PFSK-1 (cell line): ENCODE data around the gene UNC93B1.

Source experiments
- FOXP2 ChIP-seq: optimal IDR thresholded peaks from 2 replicates; pipeline ENCODE3; 2011; ENCODE audit warnings: borderline replicate concordance, control low read depth, inconsistent platforms; ENCODE audit not compliant: insufficient read depth; ENCODE audit errors: extremely low read length, extremely low read depth
- POLR2AphosphoS5 ChIP-seq: IDR thresholded peaks from 2 replicates; pipeline ENCODE4 v1.6.1; 2012; ENCODE audit warnings: low read depth, mild to moderate bottlenecking, control low read depth, low read length, moderate library complexity
- SIN3A ChIP-seq: IDR thresholded peaks from 2 replicates; pipeline ENCODE4 v1.6.1; 2012; ENCODE audit warnings: mild to moderate bottlenecking, low read length, moderate library complexity, borderline replicate concordance; ENCODE audit not compliant: insufficient read depth
- TAF1 ChIP-seq: IDR thresholded peaks from 2 replicates; pipeline ENCODE4 v1.6.1; 2012; ENCODE audit warnings: low read length, control low read depth, borderline replicate concordance; ENCODE audit not compliant: insufficient read depth
- TF ChIP-seq, protein P1 (sequence below), 2 experiments: IDR thresholded peaks; 2 replicates each; pipeline versions ENCODE4 v1.6.1 to v1.8.0; 2011 to 2012; ENCODE audit warnings: low read depth in 2 of 2, low read length in 2 of 2, control low read depth in 1 of 2, inconsistent platforms in 1 of 2, mild to moderate bottlenecking in 1 of 2, moderate library complexity in 1 of 2; ENCODE audit not compliant: insufficient read depth in 1 of 2

The UNC93B1 gene

GRCh38 chr11:68030318-68031143 is 26.6 kb upstream of the UNC93B1 start, which contains the start of gene NDUFS8:
Gene NDUFS8 (plus strand): TSS chr11:68030681. CDS start chr11:68032152, 1,471 bp downstream.
- TF ChIP-seq FOXP2 (peak; percentile 37), POLR2AphosphoS5 (peak; percentile 92), TAF1 (peak; percentile 67; the same call in 1 of the 2 replicates), SIN3A (peak; percentile 55; the same call in 1 of the 2 replicates)
- TF ChIP-seq, protein P1, sequence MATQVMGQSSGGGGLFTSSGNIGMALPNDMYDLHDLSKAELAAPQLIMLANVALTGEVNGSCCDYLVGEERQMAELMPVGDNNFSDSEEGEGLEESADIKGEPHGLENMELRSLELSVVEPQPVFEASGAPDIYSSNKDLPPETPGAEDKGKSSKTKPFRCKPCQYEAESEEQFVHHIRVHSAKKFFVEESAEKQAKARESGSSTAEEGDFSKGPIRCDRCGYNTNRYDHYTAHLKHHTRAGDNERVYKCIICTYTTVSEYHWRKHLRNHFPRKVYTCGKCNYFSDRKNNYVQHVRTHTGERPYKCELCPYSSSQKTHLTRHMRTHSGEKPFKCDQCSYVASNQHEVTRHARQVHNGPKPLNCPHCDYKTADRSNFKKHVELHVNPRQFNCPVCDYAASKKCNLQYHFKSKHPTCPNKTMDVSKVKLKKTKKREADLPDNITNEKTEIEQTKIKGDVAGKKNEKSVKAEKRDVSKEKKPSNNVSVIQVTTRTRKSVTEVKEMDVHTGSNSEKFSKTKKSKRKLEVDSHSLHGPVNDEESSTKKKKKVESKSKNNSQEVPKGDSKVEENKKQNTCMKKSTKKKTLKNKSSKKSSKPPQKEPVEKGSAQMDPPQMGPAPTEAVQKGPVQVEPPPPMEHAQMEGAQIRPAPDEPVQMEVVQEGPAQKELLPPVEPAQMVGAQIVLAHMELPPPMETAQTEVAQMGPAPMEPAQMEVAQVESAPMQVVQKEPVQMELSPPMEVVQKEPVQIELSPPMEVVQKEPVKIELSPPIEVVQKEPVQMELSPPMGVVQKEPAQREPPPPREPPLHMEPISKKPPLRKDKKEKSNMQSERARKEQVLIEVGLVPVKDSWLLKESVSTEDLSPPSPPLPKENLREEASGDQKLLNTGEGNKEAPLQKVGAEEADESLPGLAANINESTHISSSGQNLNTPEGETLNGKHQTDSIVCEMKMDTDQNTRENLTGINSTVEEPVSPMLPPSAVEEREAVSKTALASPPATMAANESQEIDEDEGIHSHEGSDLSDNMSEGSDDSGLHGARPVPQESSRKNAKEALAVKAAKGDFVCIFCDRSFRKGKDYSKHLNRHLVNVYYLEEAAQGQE (IDR thresholded peaks at IDR 0.05; ENCODE audit: insufficient read depth in 1 of 2, low read depth in 2 of 2, low read length in 2 of 2): no peak

GRCh38 chr11:68028802-68029545 is 25.1 kb upstream of the UNC93B1 start:
- TF ChIP-seq POLR2AphosphoS5: no peak
- TF ChIP-seq, protein P1 (IDR thresholded peaks at IDR 0.05; ENCODE audit: insufficient read depth in 1 of 2, low read depth in 2 of 2, low read length in 2 of 2): no peak
- TF ChIP-seq TAF1: no peak
- no peak for TF ChIP-seq SIN3A
- TF ChIP-seq FOXP2: no peak

DNA sequence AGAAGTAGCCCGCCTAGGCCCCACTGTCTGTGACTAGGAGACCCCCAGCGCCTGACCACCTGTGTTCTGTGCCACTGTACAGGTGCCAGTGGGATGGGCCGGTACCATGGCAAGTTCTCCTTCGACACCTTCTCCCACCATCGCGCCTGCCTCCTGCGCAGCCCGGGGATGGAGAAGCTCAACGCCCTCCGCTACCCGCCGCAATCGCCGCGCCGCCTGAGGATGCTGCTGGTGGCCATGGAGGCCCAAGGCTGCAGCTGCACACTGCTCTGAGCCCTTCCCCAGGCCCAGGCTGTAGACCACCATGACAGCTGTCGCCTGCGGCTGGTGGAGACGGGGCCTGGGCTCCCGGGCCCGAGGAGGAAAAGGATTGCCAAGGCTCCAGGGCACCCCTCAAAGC is 23.8 kb upstream of the UNC93B1 start:
- no peak for TF ChIP-seq POLR2AphosphoS5
- no peak for TF ChIP-seq FOXP2
- TF ChIP-seq, protein P1 (IDR thresholded peaks at IDR 0.05; ENCODE audit: insufficient read depth in 1 of 2, low read depth in 2 of 2, low read length in 2 of 2): no peak
- no peak for TF ChIP-seq SIN3A
- TF ChIP-seq TAF1: no peak

DNA sequence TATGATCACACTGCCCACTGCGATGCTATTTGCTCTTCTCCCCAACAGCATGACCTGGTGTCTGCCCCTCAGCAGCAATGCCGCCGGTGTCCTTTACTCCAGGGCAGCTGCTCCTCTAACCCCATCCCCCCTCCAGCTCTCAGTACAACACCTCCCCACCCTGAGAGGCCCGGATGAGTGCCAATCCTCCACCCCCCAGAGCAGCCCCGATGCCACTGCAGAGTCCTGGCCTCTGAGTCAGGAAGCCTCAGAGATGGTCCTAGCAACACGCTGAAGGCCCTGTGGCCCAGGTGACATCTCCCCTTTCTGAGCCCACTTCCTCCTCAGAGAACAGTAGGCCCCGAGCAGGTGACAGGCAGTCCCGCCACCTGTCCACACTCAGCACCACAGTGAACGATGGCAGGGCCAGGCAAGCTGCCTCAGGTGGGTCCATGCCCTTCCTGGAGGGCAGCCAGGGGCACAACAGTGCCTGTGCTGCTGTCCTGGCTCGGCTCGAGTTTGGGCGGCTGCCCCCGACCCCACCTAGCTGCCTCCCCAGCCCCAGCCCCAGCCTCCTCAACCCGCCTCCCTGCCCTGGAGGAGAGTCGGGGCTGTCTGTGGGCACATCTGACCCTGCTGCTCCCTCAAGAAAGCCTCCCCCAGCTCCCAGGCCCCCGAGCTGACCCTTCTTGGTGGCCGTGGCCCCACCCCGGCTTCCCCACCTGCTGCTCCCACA is 22.7 kb upstream of the UNC93B1 start:
- TF ChIP-seq TAF1 (no peak), SIN3A (no peak), POLR2AphosphoS5 (no peak), FOXP2 (no peak)
- TF ChIP-seq, protein P1 (IDR thresholded peaks at IDR 0.05; ENCODE audit: insufficient read depth in 1 of 2, low read depth in 2 of 2, low read length in 2 of 2): no peak
